HEK293 (cell line): ENCODE results near the gene CMIP.
A peak's percentile ranks its signal among the peaks of the same experiment; 100 is the strongest.

ENCODE experiments used
- CTCF ChIA-PET: fragments of 350-600 bp; formaldehyde crosslinking; extraction: SDS; loops from one replicate; lab custom pipeline; 2021; ENCODE audit warnings: antibody characterized with exemption; lab: Yijun Ruan, JAX
- POLR2A ChIA-PET: fragments of 300-600 bp; formaldehyde crosslinking; extraction: SDS; loops from one replicate; lab custom pipeline; 2020; ENCODE audit warnings: antibody characterized with exemption, inconsistent platforms; lab: Yijun Ruan, JAX
- H3K27ac ChIP-seq: fragments of 200-500 bp; sonication (Bioruptor generic); 2 replicates; pipeline ENCODE4 v1.5.1; 2014; ENCODE audit warnings: low read depth, low read length, control low read depth, inconsistent platforms; ENCODE audit errors: extremely low read depth
- H3K36me3 ChIP-seq, 2 experiments: fragments of 200-500 bp in 1 of 2; sonication (Bioruptor generic) in 1 of 2; 1 replicate in 1 of 2; 2 replicates in 1 of 2; pipeline ENCODE4 v1.5.1; 2014 to 2017; ENCODE audit warnings: inconsistent platforms in 2 of 2, low read length in 2 of 2; ENCODE audit not compliant: control insufficient read depth in 2 of 2, insufficient read depth in 1 of 2
- H3K4me1 ChIP-seq: fragments of 200-500 bp; sonication (Bioruptor generic); 2 replicates; pipeline ENCODE4 v1.5.1; 2014; ENCODE audit warnings: mild to moderate bottlenecking, low read length, inconsistent platforms; ENCODE audit not compliant: control insufficient read depth, insufficient read depth
- H3K4me3 ChIP-seq: 2 replicates; pipeline ENCODE4 v1.5.1; 2011; ENCODE audit warnings: low read depth, mild to moderate bottlenecking, control low read depth, low read length, moderate library complexity
- H3K9me3 ChIP-seq: fragments of 200-500 bp; sonication (Bioruptor generic); 2 replicates; pipeline ENCODE4 v1.5.1; 2014; ENCODE audit warnings: low read depth, low read length, inconsistent platforms; ENCODE audit not compliant: control insufficient read depth, insufficient read depth
- EGR2 ChIP-seq: fragments of 450-650 bp; formaldehyde crosslinking; IDR thresholded peaks from 2 replicates; pipeline ENCODE4 v1.5.1; 2016; ENCODE audit warnings: low read depth, missing biosample characterization, missing genetic modification characterization
- FEZF1 ChIP-seq: fragments of 450-650 bp; formaldehyde crosslinking; IDR thresholded peaks from 2 replicates; pipeline ENCODE4 v1.5.1; 2016; ENCODE audit warnings: missing biosample characterization, missing genetic modification characterization
- PRDM10 ChIP-seq: fragments of 450-650 bp; formaldehyde crosslinking; IDR thresholded peaks from 2 replicates; pipeline ENCODE4 v1.5.1; 2016; ENCODE audit warnings: missing biosample characterization, missing genetic modification characterization
- PRDM2 ChIP-seq: fragments of 450-650 bp; formaldehyde crosslinking; IDR thresholded peaks from 2 replicates; pipeline ENCODE4 v1.5.1; 2016; ENCODE audit warnings: missing biosample characterization, missing genetic modification characterization, borderline replicate concordance
- YY1 ChIP-seq: fragments of 450-650 bp; formaldehyde crosslinking; IDR thresholded peaks from 2 replicates; pipeline ENCODE4 v1.5.1; 2018; ENCODE audit warnings: missing biosample characterization, missing genetic modification characterization
- ZIC2 ChIP-seq: fragments of 450-650 bp; formaldehyde crosslinking; IDR thresholded peaks from 2 replicates; pipeline ENCODE4 v1.5.1; 2016; ENCODE audit warnings: missing biosample characterization, missing genetic modification characterization
- ZNF10 ChIP-seq: fragments of 450-650 bp; formaldehyde crosslinking; IDR thresholded peaks from 2 replicates; pipeline ENCODE4 v1.5.1; 2017; ENCODE audit warnings: missing biosample characterization, missing genetic modification characterization
- ZNF132 ChIP-seq: fragments of 450-650 bp; formaldehyde crosslinking; IDR thresholded peaks from 2 replicates; pipeline ENCODE4 v1.5.1; 2017; ENCODE audit warnings: missing biosample characterization, missing genetic modification characterization, borderline replicate concordance
- ZNF175 ChIP-seq: fragments of 450-650 bp; formaldehyde crosslinking; IDR thresholded peaks from 2 replicates; pipeline ENCODE4 v1.5.1; 2016; ENCODE audit warnings: missing biosample characterization, missing genetic modification characterization
- ZNF202 ChIP-seq: fragments of 450-650 bp; formaldehyde crosslinking; IDR thresholded peaks from 2 replicates; pipeline ENCODE4 v1.5.1; 2016; ENCODE audit warnings: missing biosample characterization, missing genetic modification characterization, borderline replicate concordance
- ZNF221 ChIP-seq: fragments of 450-650 bp; formaldehyde crosslinking; IDR thresholded peaks from 2 replicates; pipeline ENCODE4 v1.5.1; 2017; ENCODE audit warnings: missing biosample characterization, missing genetic modification characterization, borderline replicate concordance
- ZNF37A ChIP-seq: fragments of 450-650 bp; IDR thresholded peaks from 2 replicates; pipeline ENCODE4 v1.5.1; 2018; ENCODE audit warnings: missing biosample characterization, missing genetic modification characterization
- ZNF621 ChIP-seq: fragments of 450-650 bp; formaldehyde crosslinking; IDR thresholded peaks from 2 replicates; pipeline ENCODE4 v1.5.1; 2017; ENCODE audit warnings: missing biosample characterization, missing genetic modification characterization
- ZNF660 ChIP-seq: fragments of 450-650 bp; IDR thresholded peaks from 2 replicates; pipeline ENCODE4 v1.5.1; 2018; ENCODE audit warnings: missing biosample characterization, mild to moderate bottlenecking, missing genetic modification characterization
- ZSCAN23 ChIP-seq: fragments of 450-650 bp; formaldehyde crosslinking; IDR thresholded peaks from 2 replicates; pipeline ENCODE4 v1.5.1; 2016; ENCODE audit warnings: missing biosample characterization, missing genetic modification characterization
- ZXDB ChIP-seq: fragments of 450-650 bp; formaldehyde crosslinking; IDR thresholded peaks from 2 replicates; pipeline ENCODE4 v1.5.1; 2016; ENCODE audit warnings: missing biosample characterization, missing genetic modification characterization

Gene CMIP

GRCh38 chr16:81601008-81601428 lies 156.4 kb downstream of the CMIP start:
- Histone ChIP-seq H3K36me3 (no peaks in the 10 kb centered on the region), H3K27ac (no peak overlapping the region), H3K4me1 (peaks cover 7% of the 10 kb centered on the region; the same call in 1 of the 2 replicates), H3K4me3 (no peak overlapping the region), H3K9me3 (no peaks in the 10 kb centered on the region)
- ChIA-PET POLR2A (no interaction called here), CTCF (interaction anchor here (0.7 kb wide), 1 partner anchor 40 kb away, joined by 3 read pairs; no protein-coding TSS in a partner anchor)
- TF ChIP-seq PRDM10 (tag by site-specific recombination) (peak; percentile 94), EGR2 (tag by site-specific recombination) (no peak)

GRCh38 chr16:81601601-81602255 lies 157.1 kb downstream of the CMIP start:
- H3K4me3 ChIP-seq: no peak overlapping the region
- peaks cover 7% of the 10 kb centered on the region; the same call in 1 of the 2 replicates for H3K4me1 ChIP-seq
- H3K9me3 ChIP-seq: no peaks in the 10 kb centered on the region
- H3K27ac ChIP-seq: no peak overlapping the region
- TF ChIP-seq YY1 (tag by site-specific recombination) (no peak), ZSCAN23 (tag by site-specific recombination) (no peak), ZNF621 (tag by site-specific recombination) (no peak), ZNF132 (tag by site-specific recombination) (no peak), ZNF10 (tag by site-specific recombination) (no peak), PRDM2 (no peak), FEZF1 (tag by site-specific recombination) (no peak), ZNF660 (tag by site-specific recombination) (no peak), ZNF221 (no peak), ZIC2 (tag by site-specific recombination) (no peak), ZNF202 (tag by site-specific recombination) (no peak), ZXDB (tag by site-specific recombination) (no peak), ZNF37A (tag by site-specific recombination) (no peak), ZNF175 (tag by site-specific recombination) (no peak)
- ChIA-PET POLR2A (no interaction called here), CTCF (interaction anchor here (0.7 kb wide), 1 partner anchor 41 kb away, joined by 3 read pairs; no protein-coding TSS in a partner anchor)
- H3K36me3 ChIP-seq: no peaks in the 10 kb centered on the region
